Omental fat pad (tissue), 4 donors: ENCODE data around the gene LPIN3. TPM values are rescaled to one million over a fixed set of nuclear protein-coding genes. Genes with fewer than 3 reads are reported as not detected.

Experiments
- ATAC-seq: fragments of 150-250 bp; one replicate; pipeline ENCODE4 v1.9.1; 2016; ENCODE audit warnings: mild to moderate bottlenecking, moderate library complexity; ENCODE audit not compliant: low FRiP score
- DNase-seq: peaks from one replicate; pipeline ENCODE4 v3.0.0-alpha.2; 2019; ENCODE audit warnings: low spot score
- total RNA-seq, 4 donors: library from RNA; depleted of rRNA; stranded (reverse); fragments of >200 nt; gene quantifications; one replicate each; pipeline ENCODE4 v1.1.0, GENCODE V29; 2016
- TF ChIP-seq, protein P1 (sequence below), 3 donors: fragments of 450-650 bp; IDR thresholded peaks; one replicate each; pipeline ENCODE4 v1.5.1; 2016 to 2017; ENCODE audit warnings: antibody characterized with exemption in 3 of 3, mild to moderate bottlenecking in 3 of 3, moderate library complexity in 2 of 3

LPIN3 gene
- total RNA-seq, 4 donors from 2014 or later, result 17.2 to 51.2 (median 34.2) TPM

DNA sequence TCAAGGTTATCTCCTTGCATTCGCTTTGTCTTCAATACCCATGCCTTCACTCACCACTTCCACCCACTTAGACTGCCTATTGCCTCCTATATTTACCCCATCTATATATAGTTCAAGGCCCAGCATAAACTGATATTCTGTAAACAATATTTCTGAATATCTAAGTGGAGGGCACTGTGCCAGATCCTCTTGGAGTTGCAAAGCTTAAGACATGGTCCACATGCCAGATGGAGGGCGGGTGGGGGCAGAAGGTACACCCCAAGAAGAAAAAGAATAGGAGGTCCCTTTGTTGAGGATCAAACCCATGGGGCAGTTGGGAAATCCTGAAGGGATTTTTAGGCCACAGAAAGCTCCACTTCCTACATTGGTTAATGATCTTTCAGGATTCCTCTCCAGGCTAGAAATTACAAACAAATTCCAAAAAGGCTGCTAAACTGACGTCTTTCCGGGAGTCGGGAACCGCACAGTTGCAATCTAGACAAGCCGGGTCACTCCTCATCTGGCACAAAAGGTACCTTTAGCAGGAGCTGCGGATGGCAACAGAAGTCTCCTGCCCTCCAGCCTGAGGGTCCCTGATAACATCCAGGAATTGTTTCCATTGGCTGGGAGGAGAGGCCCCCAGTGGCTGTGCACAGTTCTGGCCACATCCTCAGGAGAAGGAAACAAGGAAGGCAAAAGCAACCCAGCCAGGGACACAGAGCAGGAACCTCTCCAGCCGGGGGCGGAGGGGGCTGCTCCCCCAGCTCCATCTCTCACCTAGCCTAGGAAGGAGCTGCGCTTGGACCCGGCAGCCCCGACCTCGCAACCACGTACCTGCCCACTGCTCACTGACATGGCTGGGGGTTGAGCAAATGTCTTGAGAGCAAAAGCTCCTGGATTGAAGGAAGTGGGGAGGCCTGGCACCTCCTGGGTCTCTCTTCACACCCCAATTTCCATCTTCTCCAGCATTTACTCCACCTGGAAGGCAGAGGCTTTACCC is 5.9 kb upstream of the LPIN3 start:
- DNase-seq (no peak), ATAC-seq (no peak)
- TF ChIP-seq, protein P1, sequence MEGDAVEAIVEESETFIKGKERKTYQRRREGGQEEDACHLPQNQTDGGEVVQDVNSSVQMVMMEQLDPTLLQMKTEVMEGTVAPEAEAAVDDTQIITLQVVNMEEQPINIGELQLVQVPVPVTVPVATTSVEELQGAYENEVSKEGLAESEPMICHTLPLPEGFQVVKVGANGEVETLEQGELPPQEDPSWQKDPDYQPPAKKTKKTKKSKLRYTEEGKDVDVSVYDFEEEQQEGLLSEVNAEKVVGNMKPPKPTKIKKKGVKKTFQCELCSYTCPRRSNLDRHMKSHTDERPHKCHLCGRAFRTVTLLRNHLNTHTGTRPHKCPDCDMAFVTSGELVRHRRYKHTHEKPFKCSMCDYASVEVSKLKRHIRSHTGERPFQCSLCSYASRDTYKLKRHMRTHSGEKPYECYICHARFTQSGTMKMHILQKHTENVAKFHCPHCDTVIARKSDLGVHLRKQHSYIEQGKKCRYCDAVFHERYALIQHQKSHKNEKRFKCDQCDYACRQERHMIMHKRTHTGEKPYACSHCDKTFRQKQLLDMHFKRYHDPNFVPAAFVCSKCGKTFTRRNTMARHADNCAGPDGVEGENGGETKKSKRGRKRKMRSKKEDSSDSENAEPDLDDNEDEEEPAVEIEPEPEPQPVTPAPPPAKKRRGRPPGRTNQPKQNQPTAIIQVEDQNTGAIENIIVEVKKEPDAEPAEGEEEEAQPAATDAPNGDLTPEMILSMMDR (IDR thresholded peaks at IDR 0.05), result no peak

DNA sequence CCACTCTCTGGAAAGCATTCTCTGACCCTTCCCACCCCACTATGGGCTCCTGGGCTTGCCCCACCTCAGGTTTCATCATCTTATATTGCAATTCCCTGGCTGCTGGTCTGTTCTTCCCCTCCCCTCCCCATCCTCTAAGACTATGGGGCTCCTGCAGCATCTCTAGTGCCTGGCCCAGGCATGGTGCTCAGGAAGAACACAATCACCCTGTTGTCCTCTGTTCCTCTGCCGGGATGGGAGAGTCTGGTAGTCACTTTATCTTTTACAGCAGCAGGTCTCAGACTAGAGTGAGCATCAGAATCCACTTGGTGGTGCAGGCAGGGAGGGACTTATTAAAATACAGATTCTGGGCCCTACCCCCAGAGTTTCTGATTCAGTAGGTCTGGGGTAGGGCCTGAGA is 5.0 kb upstream of the LPIN3 start:
- DNase-seq, result no peak
- TF ChIP-seq, protein P1 (IDR thresholded peaks at IDR 0.05), result no peak
- ATAC-seq, result no peak

DNA sequence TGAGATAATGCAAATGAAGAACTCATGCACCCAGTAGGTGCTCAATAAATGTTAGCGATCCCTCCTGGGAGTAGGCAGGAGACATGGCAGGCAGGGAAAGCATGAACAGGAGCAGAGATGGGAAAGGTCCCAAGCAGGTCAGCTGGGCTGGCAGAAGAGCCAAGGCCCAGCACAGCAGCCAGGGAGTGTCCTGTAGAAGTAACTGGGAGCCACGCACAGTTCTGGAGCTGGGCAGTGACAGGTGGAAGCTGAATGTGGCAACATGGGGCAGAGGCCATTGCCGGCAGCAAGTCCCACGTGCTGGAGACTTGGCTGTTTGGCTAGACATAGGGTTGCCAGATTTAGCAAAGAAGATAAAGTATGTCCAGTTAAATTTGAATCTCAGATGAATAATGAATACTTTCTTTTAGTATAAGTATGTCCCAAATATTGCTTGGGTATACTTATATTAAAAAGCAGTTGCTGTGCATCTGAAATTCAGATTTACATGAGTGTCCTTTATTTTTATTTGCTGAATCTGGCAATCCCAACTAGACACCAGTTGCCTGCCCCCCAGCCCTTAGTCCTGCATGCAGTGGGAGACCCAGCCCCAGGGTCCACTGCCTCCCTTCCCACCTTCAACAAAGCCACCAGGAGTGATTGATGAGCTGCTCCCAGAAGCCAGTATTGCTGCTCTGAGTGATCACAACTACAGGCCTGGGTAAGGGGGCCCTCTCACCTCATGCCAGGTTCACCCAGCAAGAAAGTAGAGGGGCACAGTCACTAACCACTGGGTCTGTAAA is 3.7 kb upstream of the LPIN3 start:
- TF ChIP-seq, protein P1 (IDR thresholded peaks at IDR 0.05), result no peak
- DNase-seq (no peak), ATAC-seq (no peak)

DNA sequence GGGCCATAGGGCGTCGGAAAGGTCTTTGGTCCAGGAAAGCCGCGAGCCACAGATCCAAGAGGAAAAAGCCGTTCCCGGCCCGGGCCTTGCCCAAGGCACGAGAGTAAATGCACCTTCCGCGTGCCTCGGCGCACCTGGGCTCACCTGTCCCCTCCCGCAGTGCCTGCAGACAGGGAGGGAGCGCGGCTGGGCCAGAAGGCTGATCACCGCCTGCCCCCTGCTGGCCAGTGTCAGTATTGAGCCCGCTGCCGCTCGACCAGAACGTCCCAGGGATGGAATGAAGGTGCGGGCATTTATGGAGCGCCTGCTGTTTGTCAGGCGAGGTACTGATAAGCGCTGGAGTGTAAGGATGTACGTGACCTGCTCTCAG is 679 bp upstream of the LPIN3 start:
- TF ChIP-seq, protein P1 (IDR thresholded peaks at IDR 0.05), result peak in 2 of 3 donors; percentile 98
- peak; percentile 75 for ATAC-seq
- DNase-seq, result peak; percentile 83

DNA sequence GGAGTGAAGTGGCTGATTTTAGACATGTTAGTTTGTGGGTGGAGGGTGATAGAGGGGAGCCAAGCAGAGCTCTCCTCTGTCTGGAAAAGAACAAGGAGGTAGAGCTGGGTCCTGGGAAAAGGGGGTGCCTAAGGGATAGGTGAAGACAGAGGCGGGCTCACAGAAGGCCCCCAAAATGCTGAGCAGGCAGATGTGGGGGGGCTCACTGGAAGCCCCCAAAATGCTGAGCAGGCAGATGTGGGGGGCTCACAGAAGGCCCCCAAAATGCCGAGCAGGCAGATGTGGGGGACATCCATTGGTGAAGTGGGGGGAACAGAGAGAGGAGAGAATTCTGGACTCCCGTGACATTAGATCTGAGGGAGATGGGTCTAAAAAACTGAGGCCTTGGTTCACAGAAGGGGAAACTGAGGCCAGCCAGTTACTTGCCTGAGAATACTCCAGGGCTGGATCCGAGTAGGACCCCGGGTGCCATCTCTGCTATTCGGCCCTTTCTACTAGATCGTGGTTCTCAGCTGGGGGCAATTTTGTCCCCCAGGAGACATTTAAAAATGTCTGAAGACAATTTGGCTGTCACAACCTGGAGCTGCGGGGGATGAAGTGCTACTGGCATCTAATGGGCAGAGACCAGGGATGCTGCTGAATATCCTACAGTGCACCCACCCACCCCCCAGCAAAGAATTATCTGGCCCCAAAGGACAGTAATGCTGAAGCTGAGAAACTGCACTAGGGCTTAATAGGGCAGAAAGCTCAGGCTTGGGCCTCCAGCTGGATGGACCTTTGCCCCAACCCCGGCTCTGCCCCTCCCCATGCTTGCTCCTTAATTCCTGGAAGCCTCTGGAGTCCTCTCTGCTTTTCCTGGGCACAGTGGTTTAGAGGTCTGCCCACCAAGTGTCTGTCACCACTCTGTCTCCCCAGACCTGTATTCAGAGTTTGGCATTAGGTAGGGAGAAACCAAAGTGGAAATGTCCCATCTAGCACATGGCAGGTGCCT is 2.1 kb downstream of the LPIN3 start:
- TF ChIP-seq, protein P1 (IDR thresholded peaks at IDR 0.05), result no peak
- ATAC-seq (no peak), DNase-seq (no peak)

DNA sequence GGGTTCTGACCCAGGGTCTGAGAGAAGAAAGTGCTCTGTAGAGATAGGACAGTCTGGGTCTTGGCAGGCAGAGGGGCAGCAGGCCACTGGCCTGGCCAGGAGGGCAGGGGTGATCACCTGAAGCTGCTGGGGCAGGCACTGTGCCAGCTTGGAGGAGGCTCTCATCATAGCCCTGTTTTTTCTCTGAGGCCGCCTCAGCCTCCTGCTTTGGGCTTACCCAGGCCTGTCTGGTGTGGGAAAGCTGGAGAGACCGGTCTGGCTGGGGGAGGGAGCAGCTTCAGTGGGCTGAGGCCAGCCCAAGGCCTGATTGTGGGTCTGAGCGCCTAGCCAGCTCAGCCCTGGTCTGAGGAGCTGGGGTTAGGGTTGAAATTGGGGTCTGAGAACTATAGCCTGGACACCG is 3.9 kb downstream of the LPIN3 start:
- TF ChIP-seq, protein P1 (IDR thresholded peaks at IDR 0.05), result no peak
- DNase-seq (no peak), ATAC-seq (no peak)
